Measurements from ENCODE around the gene HCN3.

Gene HCN3

DNA sequence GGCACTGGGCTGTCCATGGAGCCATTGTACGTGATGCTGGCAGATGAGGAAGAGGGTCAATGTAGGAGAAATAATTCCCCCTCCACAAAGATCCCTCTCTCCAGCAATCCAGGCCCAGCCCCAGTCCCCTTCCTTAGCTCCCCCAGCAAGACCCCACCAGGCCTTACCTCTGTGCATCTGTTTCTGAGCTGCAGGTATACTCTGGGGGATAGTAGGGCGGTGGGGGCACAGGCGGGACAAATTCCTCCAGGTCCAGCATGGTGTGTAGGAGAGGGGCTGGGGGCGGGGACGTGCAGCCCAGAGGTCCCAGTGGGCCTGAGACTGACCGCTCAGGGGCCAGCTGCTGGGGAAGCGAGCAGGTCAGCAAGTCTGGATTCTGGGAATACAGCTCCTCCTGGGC lies 25.7 kb upstream of the HCN3 start:
- H3K27ac ChIP-seq (ENCODE audit: low read depth, low read length, poor library complexity, severe bottlenecking): peak overlapping the region; percentile 54
- H4K20me1 ChIP-seq (ENCODE audit: insufficient read depth, low read length): no peaks in the 10 kb centered on the region
- no peak overlapping the region for H3K4me3 ChIP-seq (ENCODE audit: low read depth, low read length, poor library complexity, severe bottlenecking)
- H3K4me1 ChIP-seq (ENCODE audit: insufficient read depth, low read length, severe bottlenecking): peaks cover 51% of the 10 kb centered on the region
- no peak overlapping the region for H2AFZ ChIP-seq (ENCODE audit: low read length)
- no peaks in the 10 kb centered on the region for H3K79me2 ChIP-seq (ENCODE audit: insufficient read depth, low read length)
- no peak overlapping the region for H3K4me2 ChIP-seq (ENCODE audit: low read length)
- H3K36me3 ChIP-seq (ENCODE audit: insufficient read depth, low read length): no peaks in the 10 kb centered on the region
- H3K27me3 ChIP-seq (ENCODE audit: insufficient read depth, low read length): no peaks in the 10 kb centered on the region
- H3K9ac ChIP-seq (ENCODE audit: low read length): no peak overlapping the region; the same call in 1 of the 2 replicates
- peaks cover 4% of the 10 kb centered on the region; the same call in 1 of the 2 replicates for H3F3A ChIP-seq (ENCODE audit: insufficient read depth, low read length)
- no peak for TF ChIP-seq EZH2 (IDR thresholded peaks at IDR 0.05; ENCODE audit: borderline replicate concordance, low read length)
- TF ChIP-seq, protein P1, sequence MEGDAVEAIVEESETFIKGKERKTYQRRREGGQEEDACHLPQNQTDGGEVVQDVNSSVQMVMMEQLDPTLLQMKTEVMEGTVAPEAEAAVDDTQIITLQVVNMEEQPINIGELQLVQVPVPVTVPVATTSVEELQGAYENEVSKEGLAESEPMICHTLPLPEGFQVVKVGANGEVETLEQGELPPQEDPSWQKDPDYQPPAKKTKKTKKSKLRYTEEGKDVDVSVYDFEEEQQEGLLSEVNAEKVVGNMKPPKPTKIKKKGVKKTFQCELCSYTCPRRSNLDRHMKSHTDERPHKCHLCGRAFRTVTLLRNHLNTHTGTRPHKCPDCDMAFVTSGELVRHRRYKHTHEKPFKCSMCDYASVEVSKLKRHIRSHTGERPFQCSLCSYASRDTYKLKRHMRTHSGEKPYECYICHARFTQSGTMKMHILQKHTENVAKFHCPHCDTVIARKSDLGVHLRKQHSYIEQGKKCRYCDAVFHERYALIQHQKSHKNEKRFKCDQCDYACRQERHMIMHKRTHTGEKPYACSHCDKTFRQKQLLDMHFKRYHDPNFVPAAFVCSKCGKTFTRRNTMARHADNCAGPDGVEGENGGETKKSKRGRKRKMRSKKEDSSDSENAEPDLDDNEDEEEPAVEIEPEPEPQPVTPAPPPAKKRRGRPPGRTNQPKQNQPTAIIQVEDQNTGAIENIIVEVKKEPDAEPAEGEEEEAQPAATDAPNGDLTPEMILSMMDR (IDR thresholded peaks at IDR 0.05; ENCODE audit: low read length): no peak
- H3K9me2 ChIP-seq (ENCODE audit: low read depth, low read length): no peaks in the 10 kb centered on the region
- no peaks in the 10 kb centered on the region for H3K9me3 ChIP-seq (ENCODE audit: low read length)

- Histone ChIP-seq H4K20me1 (ENCODE audit: insufficient read depth, low read length) (no peaks in the 10 kb centered on the region), H3K9me3 (ENCODE audit: low read length) (no peaks in the 10 kb centered on the region), H3K27me3 (ENCODE audit: insufficient read depth, low read length) (no peaks in the 10 kb centered on the region), H3K9ac (ENCODE audit: low read length) (peak overlapping the region; percentile 68; the same call in 1 of the 2 replicates), H3K4me1 (ENCODE audit: insufficient read depth, low read length, severe bottlenecking) (peaks cover 47% of the 10 kb centered on the region), H3K9me2 (ENCODE audit: low read depth, low read length) (no peaks in the 10 kb centered on the region), H3K79me2 (ENCODE audit: insufficient read depth, low read length) (no peaks in the 10 kb centered on the region), H3K4me3 (ENCODE audit: low read depth, low read length, poor library complexity, severe bottlenecking) (peak overlapping the region; percentile 72), H3F3A (ENCODE audit: insufficient read depth, low read length) (no peaks in the 10 kb centered on the region), H2AFZ (ENCODE audit: low read length) (no peak overlapping the region), H3K36me3 (ENCODE audit: insufficient read depth, low read length) (peaks cover 8% of the 10 kb centered on the region; the same call in 1 of the 2 replicates), H3K4me2 (ENCODE audit: low read length) (peak overlapping the region; percentile 86), H3K27ac (ENCODE audit: low read depth, low read length, poor library complexity, severe bottlenecking) (peak overlapping the region; percentile 55)
- TF ChIP-seq EZH2 (IDR thresholded peaks at IDR 0.05; ENCODE audit: borderline replicate concordance, low read length): no peak
- TF ChIP-seq, protein P1 (IDR thresholded peaks at IDR 0.05; ENCODE audit: low read length): no peak
Observed at GRCh38 chr1:155253208-155253607, 24.1 kb upstream of the HCN3 start.

GRCh38 chr1:155253797-155254196 lies 23.5 kb upstream of the HCN3 start:
- peak overlapping the region; percentile 68; the same call in 1 of the 2 replicates for H3K9ac ChIP-seq (ENCODE audit: low read length)
- no peaks in the 10 kb centered on the region for H3K9me2 ChIP-seq (ENCODE audit: low read depth, low read length)
- peak overlapping the region; percentile 86 for H3K4me2 ChIP-seq (ENCODE audit: low read length)
- no peaks in the 10 kb centered on the region for H3F3A ChIP-seq (ENCODE audit: insufficient read depth, low read length)
- peak overlapping the region; percentile 72 for H3K4me3 ChIP-seq (ENCODE audit: low read depth, low read length, poor library complexity, severe bottlenecking)
- peaks cover 44% of the 10 kb centered on the region for H3K4me1 ChIP-seq (ENCODE audit: insufficient read depth, low read length, severe bottlenecking)
- no peaks in the 10 kb centered on the region for H4K20me1 ChIP-seq (ENCODE audit: insufficient read depth, low read length)
- TF ChIP-seq, protein P1 (IDR thresholded peaks at IDR 0.05; ENCODE audit: low read length): no peak
- no peak for TF ChIP-seq EZH2 (IDR thresholded peaks at IDR 0.05; ENCODE audit: borderline replicate concordance, low read length)
- H3K36me3 ChIP-seq (ENCODE audit: insufficient read depth, low read length): peaks cover 13% of the 10 kb centered on the region; the same call in 1 of the 2 replicates
- H3K27ac ChIP-seq (ENCODE audit: low read depth, low read length, poor library complexity, severe bottlenecking): peak overlapping the region; percentile 55
- no peaks in the 10 kb centered on the region for H3K9me3 ChIP-seq (ENCODE audit: low read length)
- H3K79me2 ChIP-seq (ENCODE audit: insufficient read depth, low read length): no peaks in the 10 kb centered on the region
- H3K27me3 ChIP-seq (ENCODE audit: insufficient read depth, low read length): no peaks in the 10 kb centered on the region
- no peak overlapping the region for H2AFZ ChIP-seq (ENCODE audit: low read length)
